ENCODE measurements around the gene ALG10.
"Not testable (repeated sequence)": the region's sequence is repeated elsewhere in the genome, so short reads cannot be mapped to it uniquely, and the experiment has no call there.

ALG10 gene

GRCh38 chr12:34016361-34016760 lies 5.9 kb upstream of the ALG10 start:
- H3K27ac ChIP-seq, result no peak overlapping the region
- DNase-seq (ENCODE audit: low spot score), result no peak
- H3K4me3 ChIP-seq, result no peak overlapping the region
- TF ChIP-seq, protein P1, sequence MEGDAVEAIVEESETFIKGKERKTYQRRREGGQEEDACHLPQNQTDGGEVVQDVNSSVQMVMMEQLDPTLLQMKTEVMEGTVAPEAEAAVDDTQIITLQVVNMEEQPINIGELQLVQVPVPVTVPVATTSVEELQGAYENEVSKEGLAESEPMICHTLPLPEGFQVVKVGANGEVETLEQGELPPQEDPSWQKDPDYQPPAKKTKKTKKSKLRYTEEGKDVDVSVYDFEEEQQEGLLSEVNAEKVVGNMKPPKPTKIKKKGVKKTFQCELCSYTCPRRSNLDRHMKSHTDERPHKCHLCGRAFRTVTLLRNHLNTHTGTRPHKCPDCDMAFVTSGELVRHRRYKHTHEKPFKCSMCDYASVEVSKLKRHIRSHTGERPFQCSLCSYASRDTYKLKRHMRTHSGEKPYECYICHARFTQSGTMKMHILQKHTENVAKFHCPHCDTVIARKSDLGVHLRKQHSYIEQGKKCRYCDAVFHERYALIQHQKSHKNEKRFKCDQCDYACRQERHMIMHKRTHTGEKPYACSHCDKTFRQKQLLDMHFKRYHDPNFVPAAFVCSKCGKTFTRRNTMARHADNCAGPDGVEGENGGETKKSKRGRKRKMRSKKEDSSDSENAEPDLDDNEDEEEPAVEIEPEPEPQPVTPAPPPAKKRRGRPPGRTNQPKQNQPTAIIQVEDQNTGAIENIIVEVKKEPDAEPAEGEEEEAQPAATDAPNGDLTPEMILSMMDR (IDR thresholded peaks at IDR 0.05), result no peak

GRCh38 chr12:34021071-34021470 lies 1.2 kb upstream of the ALG10 start:
- H3K27ac ChIP-seq, result peak overlapping the region in 1 of 2 donors; percentile 77
- TF ChIP-seq, protein P1 (IDR thresholded peaks at IDR 0.05), result no peak
- no peak for DNase-seq (ENCODE audit: low spot score)
- H3K4me3 ChIP-seq, result peak overlapping the region; percentile 64

- DNase-seq (ENCODE audit: low spot score); H3K27ac ChIP-seq; H3K4me3 ChIP-seq: not testable (repeated sequence)
Observed at GRCh38 chr12:34027661-34028060, 5.4 kb downstream of the ALG10 start.

DNA sequence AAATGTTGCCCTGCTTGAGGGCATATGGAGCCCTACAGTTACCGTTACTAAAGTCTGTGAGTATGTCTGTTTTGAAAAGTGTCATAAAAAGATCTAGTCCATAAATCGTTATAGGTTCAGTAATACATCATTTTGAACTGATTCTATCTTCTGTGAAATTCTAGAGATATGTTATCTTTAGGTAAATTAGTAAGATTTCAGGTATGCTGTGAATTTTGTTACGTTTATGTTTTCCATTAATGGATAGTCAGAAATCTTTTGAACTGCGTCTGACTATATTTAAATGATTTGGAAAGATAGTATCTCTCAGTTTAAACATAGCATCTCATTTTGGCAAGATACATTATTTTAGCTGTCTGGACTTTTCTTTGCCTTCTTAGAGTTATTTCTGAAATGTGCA lies 8.3 kb downstream of the ALG10 start:
- no peak for DNase-seq (ENCODE audit: low spot score)

GRCh38 chr12:34033628-34034296 lies 11.5 kb downstream of the ALG10 start:
- H3K27ac ChIP-seq, result no peak overlapping the region
- no peak for DNase-seq (ENCODE audit: low spot score)
- no peak overlapping the region for H3K4me3 ChIP-seq
- TF ChIP-seq, protein P1 (IDR thresholded peaks at IDR 0.05), result no peak

More for the DNA sequence above, 8.3 kb downstream of the ALG10 start:
- no peak overlapping the region for H3K27ac ChIP-seq
- H3K4me3 ChIP-seq, result no peak overlapping the region
- TF ChIP-seq, protein P1 (IDR thresholded peaks at IDR 0.05), result no peak

GRCh38 chr12:34038357-34038756 lies 16.1 kb downstream of the ALG10 start:
- DNase-seq (ENCODE audit: low spot score); H3K4me3 ChIP-seq; H3K27ac ChIP-seq: not testable (repeated sequence)

- no peak overlapping the region for H3K4me3 ChIP-seq
- DNase-seq (ENCODE audit: low spot score), result no peak
- no peak overlapping the region for H3K27ac ChIP-seq
- TF ChIP-seq, protein P1 (IDR thresholded peaks at IDR 0.05), result no peak
Observed at GRCh38 chr12:34046570-34046969, 24.3 kb downstream of the ALG10 start.

DNA sequence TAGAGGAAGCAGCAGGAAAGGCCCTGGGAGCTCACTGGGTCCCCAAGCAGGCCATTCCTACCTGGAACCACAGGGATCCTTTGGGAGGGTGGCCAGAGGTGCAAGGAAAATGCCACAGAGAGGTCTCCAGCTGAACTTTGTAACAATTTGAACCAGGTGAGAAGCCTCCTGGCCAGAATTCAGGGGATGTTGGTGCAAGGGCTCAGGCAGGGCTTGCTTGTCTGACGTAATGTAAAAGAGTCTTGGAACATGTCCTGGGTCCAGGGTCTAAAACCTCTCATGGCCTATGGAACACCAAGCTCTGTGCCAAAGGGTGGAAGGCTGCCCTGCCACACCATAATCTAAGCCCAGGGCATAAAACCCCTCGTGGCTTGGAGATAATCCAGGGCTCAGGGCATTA lies 25.6 kb downstream of the ALG10 start:
- not testable (repeated sequence) for DNase-seq (ENCODE audit: low spot score); H3K27ac ChIP-seq; H3K4me3 ChIP-seq

DNA sequence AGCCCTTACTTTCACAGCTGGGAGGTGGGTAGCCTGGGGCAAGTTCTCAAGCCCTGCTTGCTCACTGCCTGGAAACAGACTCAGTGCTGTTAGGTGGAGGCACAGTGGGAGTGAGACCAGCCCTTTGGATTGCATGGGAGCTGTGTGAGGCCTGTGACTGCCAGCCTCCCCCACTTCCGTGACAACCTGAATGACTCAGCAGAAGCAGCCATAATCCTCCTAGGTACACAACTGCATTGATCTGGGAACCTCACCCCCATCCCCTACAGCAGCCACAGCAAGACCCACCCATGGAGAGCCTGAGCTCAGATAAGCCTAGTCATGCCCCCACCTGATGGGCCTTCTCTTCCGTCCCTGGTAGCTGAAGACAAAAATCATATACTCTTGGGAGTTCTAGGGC lies 26.4 kb downstream of the ALG10 start:
- no peak overlapping the region for H3K4me3 ChIP-seq
- TF ChIP-seq, protein P1 (IDR thresholded peaks at IDR 0.05), result no peak
- H3K27ac ChIP-seq, result no peak overlapping the region
- no peak for DNase-seq (ENCODE audit: low spot score)
